GM23338 (cell line): ENCODE data around the gene PRR11.

Experiments used
- EZH2 ChIP-seq: fragments of 200-600 bp; sonication (generic); IDR thresholded peaks from one replicate; pipeline ENCODE4 v1.8.0; 2017; ENCODE audit warnings: antibody characterized with exemption, mild to moderate bottlenecking, low read depth; ENCODE audit not compliant: unreplicated experiment
- EZH2phosphoT487 ChIP-seq: fragments of 200-600 bp; sonication (generic); IDR thresholded peaks from one replicate; pipeline ENCODE4 v1.8.1; 2018; ENCODE audit warnings: antibody characterized with exemption; ENCODE audit not compliant: unreplicated experiment
- JUNB ChIP-seq: IDR thresholded peaks from one replicate; pipeline ENCODE4 v1.6.1; 2016; ENCODE audit warnings: antibody characterized with exemption; ENCODE audit not compliant: unreplicated experiment
- NANOG ChIP-seq: IDR thresholded peaks from 2 replicates; pipeline ENCODE4 v1.6.1; 2016; ENCODE audit warnings: antibody characterized with exemption, borderline replicate concordance
- POLR2AphosphoS5 ChIP-seq: IDR thresholded peaks from 2 replicates; pipeline ENCODE4 v1.6.1; 2016; ENCODE audit warnings: antibody characterized with exemption, low read depth
- TF ChIP-seq, protein P1 (sequence below), 2 experiments: fragments of 200-600 bp in 1 of 2; sonication (generic) in 1 of 2; conservative IDR thresholded peaks; 2 replicates each; pipeline versions ENCODE4 v1.5.1 to v1.6.1; 2016 to 2017; ENCODE audit warnings: antibody characterized with exemption in 2 of 2, low read depth in 2 of 2, mild to moderate bottlenecking in 2 of 2, moderate library complexity in 1 of 2
- TF ChIP-seq, protein P2 (sequence below): IDR thresholded peaks from 2 replicates; pipeline ENCODE4 v1.6.1; 2016; ENCODE audit warnings: antibody characterized with exemption
- TF ChIP-seq, protein P3 (sequence below): IDR thresholded peaks from one replicate; pipeline ENCODE4 v1.6.1; 2018; ENCODE audit warnings: antibody characterized with exemption; ENCODE audit not compliant: unreplicated experiment

DNA sequence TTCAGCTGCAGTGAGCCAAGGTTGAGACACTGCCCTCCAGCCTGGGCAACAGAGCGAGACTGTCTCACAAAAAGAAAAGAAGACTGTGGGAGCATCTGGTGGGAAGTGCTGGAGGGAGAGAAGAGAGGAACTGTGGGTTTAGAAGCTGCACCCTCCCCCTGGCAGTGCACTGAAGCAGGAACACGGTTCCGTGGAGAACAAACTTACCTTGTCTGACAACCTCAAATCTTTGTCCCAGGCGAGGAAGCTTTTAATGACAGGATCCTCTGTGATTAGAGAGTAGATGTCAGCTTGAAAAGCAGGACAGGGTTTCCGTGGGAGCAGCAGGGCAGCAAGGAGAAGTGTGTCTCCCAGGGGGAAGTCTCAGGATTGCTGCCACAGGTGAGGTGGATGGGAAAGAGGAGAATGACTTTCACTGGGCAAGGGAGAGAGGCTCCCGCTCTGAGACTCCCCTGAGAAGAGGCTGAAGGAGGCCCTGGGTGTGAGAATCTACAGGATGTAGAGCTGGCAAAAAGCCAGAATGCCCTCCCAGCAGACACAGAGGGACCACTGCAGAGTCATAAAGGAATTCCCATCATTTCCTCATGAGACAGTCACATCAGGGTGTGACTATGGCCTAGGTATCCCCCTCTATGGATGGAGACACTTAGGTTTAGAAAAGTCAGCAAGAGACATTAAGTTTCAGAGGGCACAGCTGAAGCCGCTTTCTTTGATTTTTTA lies 22.9 kb downstream of the PRR11 start:
- TF ChIP-seq, protein P1, sequence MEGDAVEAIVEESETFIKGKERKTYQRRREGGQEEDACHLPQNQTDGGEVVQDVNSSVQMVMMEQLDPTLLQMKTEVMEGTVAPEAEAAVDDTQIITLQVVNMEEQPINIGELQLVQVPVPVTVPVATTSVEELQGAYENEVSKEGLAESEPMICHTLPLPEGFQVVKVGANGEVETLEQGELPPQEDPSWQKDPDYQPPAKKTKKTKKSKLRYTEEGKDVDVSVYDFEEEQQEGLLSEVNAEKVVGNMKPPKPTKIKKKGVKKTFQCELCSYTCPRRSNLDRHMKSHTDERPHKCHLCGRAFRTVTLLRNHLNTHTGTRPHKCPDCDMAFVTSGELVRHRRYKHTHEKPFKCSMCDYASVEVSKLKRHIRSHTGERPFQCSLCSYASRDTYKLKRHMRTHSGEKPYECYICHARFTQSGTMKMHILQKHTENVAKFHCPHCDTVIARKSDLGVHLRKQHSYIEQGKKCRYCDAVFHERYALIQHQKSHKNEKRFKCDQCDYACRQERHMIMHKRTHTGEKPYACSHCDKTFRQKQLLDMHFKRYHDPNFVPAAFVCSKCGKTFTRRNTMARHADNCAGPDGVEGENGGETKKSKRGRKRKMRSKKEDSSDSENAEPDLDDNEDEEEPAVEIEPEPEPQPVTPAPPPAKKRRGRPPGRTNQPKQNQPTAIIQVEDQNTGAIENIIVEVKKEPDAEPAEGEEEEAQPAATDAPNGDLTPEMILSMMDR (conservative IDR thresholded peaks at IDR 0.05; ENCODE audit: low read depth in 2 of 2): no peak
- TF ChIP-seq NANOG (no peak), EZH2phosphoT487 (no peak), EZH2 (no peak), JUNB (no peak), POLR2AphosphoS5 (no peak)
- TF ChIP-seq, protein P2, sequence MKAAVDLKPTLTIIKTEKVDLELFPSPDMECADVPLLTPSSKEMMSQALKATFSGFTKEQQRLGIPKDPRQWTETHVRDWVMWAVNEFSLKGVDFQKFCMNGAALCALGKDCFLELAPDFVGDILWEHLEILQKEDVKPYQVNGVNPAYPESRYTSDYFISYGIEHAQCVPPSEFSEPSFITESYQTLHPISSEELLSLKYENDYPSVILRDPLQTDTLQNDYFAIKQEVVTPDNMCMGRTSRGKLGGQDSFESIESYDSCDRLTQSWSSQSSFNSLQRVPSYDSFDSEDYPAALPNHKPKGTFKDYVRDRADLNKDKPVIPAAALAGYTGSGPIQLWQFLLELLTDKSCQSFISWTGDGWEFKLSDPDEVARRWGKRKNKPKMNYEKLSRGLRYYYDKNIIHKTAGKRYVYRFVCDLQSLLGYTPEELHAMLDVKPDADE: no peak
- TF ChIP-seq, protein P3, sequence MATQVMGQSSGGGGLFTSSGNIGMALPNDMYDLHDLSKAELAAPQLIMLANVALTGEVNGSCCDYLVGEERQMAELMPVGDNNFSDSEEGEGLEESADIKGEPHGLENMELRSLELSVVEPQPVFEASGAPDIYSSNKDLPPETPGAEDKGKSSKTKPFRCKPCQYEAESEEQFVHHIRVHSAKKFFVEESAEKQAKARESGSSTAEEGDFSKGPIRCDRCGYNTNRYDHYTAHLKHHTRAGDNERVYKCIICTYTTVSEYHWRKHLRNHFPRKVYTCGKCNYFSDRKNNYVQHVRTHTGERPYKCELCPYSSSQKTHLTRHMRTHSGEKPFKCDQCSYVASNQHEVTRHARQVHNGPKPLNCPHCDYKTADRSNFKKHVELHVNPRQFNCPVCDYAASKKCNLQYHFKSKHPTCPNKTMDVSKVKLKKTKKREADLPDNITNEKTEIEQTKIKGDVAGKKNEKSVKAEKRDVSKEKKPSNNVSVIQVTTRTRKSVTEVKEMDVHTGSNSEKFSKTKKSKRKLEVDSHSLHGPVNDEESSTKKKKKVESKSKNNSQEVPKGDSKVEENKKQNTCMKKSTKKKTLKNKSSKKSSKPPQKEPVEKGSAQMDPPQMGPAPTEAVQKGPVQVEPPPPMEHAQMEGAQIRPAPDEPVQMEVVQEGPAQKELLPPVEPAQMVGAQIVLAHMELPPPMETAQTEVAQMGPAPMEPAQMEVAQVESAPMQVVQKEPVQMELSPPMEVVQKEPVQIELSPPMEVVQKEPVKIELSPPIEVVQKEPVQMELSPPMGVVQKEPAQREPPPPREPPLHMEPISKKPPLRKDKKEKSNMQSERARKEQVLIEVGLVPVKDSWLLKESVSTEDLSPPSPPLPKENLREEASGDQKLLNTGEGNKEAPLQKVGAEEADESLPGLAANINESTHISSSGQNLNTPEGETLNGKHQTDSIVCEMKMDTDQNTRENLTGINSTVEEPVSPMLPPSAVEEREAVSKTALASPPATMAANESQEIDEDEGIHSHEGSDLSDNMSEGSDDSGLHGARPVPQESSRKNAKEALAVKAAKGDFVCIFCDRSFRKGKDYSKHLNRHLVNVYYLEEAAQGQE: no peak
